AG10803 (cell line): Measurements from ENCODE around the gene HERC3.

ENCODE experiments used
- DNase-seq: peaks from one replicate; pipeline ENCODE4 v3.0.0; 2010; ENCODE audit warnings: low read depth
- H3K4me3 ChIP-seq: 2 replicates; pipeline ENCODE4 v1.5.1; 2011; ENCODE audit warnings: mild to moderate bottlenecking, low read length, control low read depth
- CTCF ChIP-seq: conservative IDR thresholded peaks from 2 replicates; pipeline ENCODE4 v1.5.1; 2011; ENCODE audit warnings: mild to moderate bottlenecking, low read length, control low read depth, inconsistent platforms

Gene HERC3

GRCh38 chr4:88724406-88724805 lies 132.1 kb downstream of the HERC3 start:
- no peak for TF ChIP-seq CTCF
- DNase-seq, result no peak

GRCh38 chr4:88725143-88725542 lies 132.9 kb downstream of the HERC3 start:
- DNase-seq, result no peak
- no peak overlapping the region for H3K4me3 ChIP-seq
- TF ChIP-seq CTCF, result no peak

More at GRCh38 chr4:88724406-88724805, 132.1 kb downstream of the HERC3 start:
- no peak overlapping the region for H3K4me3 ChIP-seq

- TF ChIP-seq CTCF, result no peak
Measured at GRCh38 chr4:88725986-88726385, 133.7 kb downstream of the HERC3 start.

GRCh38 chr4:88728146-88728545 lies 135.9 kb downstream of the HERC3 start:
- no peak for DNase-seq
- no peak overlapping the region for H3K4me3 ChIP-seq
- no peak for TF ChIP-seq CTCF

More at GRCh38 chr4:88725986-88726385, 133.7 kb downstream of the HERC3 start:
- no peak overlapping the region for H3K4me3 ChIP-seq
- DNase-seq, result no peak

GRCh38 chr4:88729146-88729760 lies 137.0 kb downstream of the HERC3 start:
- H3K4me3 ChIP-seq, result no peak overlapping the region
- no peak for DNase-seq
- TF ChIP-seq CTCF, result no peak

GRCh38 chr4:88730811-88731210 lies 138.5 kb downstream of the HERC3 start:
- DNase-seq, result no peak
- TF ChIP-seq CTCF, result no peak

GRCh38 chr4:88731381-88731780 lies 139.1 kb downstream of the HERC3 start:
- no peak overlapping the region for H3K4me3 ChIP-seq
- peak; percentile 44 for DNase-seq
- no peak for TF ChIP-seq CTCF

More at GRCh38 chr4:88730811-88731210, 138.5 kb downstream of the HERC3 start:
- no peak overlapping the region for H3K4me3 ChIP-seq
